Measurements from ENCODE around the gene NOS1AP. TPM values are rescaled to one million over a fixed set of nuclear protein-coding genes. Genes with fewer than 3 reads are reported as not detected.

Gene NOS1AP
- total and polyA plus RNA-seq, 2 donors from 2014 or later = 0.47 to 10.7 TPM

DNA sequence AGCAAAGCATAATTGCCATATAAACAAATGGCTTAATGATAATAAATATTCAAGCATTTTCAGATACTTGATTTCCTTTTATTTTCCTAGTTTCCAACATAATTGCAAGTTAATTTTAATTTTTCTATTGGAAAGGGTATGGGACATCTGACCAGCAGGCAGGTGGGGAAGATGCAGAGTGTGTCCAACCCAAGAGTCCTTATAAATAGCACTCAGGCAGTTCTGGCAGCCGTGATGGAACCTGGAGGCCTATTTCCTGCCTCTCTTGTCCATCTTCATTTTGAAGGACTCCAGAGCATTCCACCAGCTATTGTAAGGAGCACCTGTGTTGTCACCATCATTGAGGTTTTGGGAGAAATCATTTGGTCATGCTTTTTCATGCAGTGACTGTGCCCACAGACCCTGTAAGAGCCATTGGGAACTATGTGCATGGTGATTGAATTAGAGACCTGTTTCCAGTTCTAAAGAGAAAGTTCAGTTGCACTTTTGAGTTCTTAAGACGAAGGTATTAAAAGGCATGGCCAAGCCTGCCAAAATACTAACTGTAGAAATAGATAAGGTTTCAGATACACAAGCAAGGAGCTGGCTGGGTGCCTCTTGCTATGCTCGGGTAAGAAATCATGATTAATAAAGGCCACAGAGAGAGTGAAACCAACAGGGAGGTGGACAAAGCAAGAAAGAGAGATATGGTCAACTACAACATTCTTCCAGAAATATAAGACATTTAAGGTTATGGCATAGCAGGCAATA is 214.9 kb downstream of the NOS1AP start:
- FAIRE-seq = no peak
- Histone ChIP-seq H3K36me3 (ENCODE audit: control insufficient read depth in 2 of 3, insufficient read depth in 3 of 3, low read length in 3 of 3) (no peaks in the 10 kb centered on the region), H3K27ac (ENCODE audit: low read depth in 2 of 2, low read length in 2 of 2) (peak overlapping the region; percentile 66 to 75), H3K27me3 (ENCODE audit: control insufficient read depth, insufficient read depth, low read length) (no peaks in the 10 kb centered on the region), H3K9me3 (ENCODE audit: control insufficient read depth in 2 of 3, insufficient read depth in 1 of 3, low read length in 3 of 3) (no peaks in the 10 kb centered on the region), H3K4me3 (ENCODE audit: low read length in 3 of 3) (peak overlapping the region in 1 of 3 donors; percentile 4), H3K4me1 (ENCODE audit: control insufficient read depth in 2 of 3, insufficient read depth in 2 of 3, low read depth in 1 of 3, low read length in 3 of 3) (peaks cover 0 to 21% (median 6%) of the 10 kb centered on the region in 3 donors), H3K9ac (ENCODE audit: low read length in 3 of 3) (peak overlapping the region in 1 of 3 donors; percentile 36)
- intact Hi-C loops (cut with DNase I) = no loop called here
- no peak for DNase-seq
- TF ChIP-seq, protein P1, sequence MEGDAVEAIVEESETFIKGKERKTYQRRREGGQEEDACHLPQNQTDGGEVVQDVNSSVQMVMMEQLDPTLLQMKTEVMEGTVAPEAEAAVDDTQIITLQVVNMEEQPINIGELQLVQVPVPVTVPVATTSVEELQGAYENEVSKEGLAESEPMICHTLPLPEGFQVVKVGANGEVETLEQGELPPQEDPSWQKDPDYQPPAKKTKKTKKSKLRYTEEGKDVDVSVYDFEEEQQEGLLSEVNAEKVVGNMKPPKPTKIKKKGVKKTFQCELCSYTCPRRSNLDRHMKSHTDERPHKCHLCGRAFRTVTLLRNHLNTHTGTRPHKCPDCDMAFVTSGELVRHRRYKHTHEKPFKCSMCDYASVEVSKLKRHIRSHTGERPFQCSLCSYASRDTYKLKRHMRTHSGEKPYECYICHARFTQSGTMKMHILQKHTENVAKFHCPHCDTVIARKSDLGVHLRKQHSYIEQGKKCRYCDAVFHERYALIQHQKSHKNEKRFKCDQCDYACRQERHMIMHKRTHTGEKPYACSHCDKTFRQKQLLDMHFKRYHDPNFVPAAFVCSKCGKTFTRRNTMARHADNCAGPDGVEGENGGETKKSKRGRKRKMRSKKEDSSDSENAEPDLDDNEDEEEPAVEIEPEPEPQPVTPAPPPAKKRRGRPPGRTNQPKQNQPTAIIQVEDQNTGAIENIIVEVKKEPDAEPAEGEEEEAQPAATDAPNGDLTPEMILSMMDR (IDR thresholded peaks at IDR 0.05; ENCODE audit: borderline replicate concordance, extremely low read depth, insufficient read depth) = no peak

DNA sequence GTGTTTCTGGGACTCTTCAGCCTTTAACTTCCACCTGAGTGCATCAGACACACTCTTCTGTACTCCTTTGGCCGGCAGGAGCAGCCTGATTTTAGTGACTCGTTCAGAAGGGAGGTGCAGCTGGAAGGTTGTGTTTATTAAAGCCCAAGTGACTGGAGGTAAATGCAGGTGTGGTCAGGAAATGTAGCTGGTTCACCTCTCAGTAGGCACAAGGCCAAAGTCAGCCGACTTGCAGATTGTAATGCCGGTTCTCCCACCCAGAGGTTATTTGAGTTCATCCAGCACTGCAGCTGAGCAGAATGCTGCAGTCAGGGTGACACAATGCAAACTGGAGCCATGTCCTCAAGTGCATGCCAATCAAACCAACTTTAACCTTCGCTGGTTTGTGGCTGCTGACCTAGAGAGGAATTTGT is 215.7 kb downstream of the NOS1AP start:
- TF ChIP-seq, protein P1 (IDR thresholded peaks at IDR 0.05; ENCODE audit: borderline replicate concordance, extremely low read depth, insufficient read depth) = no peak
- Histone ChIP-seq H3K4me1 (ENCODE audit: control insufficient read depth in 2 of 3, insufficient read depth in 2 of 3, low read depth in 1 of 3, low read length in 3 of 3) (peaks cover 0 to 21% (median 6%) of the 10 kb centered on the region in 3 donors), H3K27me3 (ENCODE audit: control insufficient read depth, insufficient read depth, low read length) (no peaks in the 10 kb centered on the region), H3K27ac (ENCODE audit: low read depth in 2 of 2, low read length in 2 of 2) (peak overlapping the region; percentile 66 to 75), H3K9me3 (ENCODE audit: control insufficient read depth in 2 of 3, insufficient read depth in 1 of 3, low read length in 3 of 3) (no peaks in the 10 kb centered on the region), H3K36me3 (ENCODE audit: control insufficient read depth in 2 of 3, insufficient read depth in 3 of 3, low read length in 3 of 3) (no peaks in the 10 kb centered on the region), H3K9ac (ENCODE audit: low read length in 3 of 3) (peak overlapping the region in 1 of 3 donors; percentile 36), H3K4me3 (ENCODE audit: low read length in 3 of 3) (peak overlapping the region in 1 of 3 donors; percentile 4)
- DNase-seq (peak; percentile 51 to 87 (median 79)), FAIRE-seq (no peak)
- intact Hi-C loops (cut with DNase I) = no loop called here

DNA sequence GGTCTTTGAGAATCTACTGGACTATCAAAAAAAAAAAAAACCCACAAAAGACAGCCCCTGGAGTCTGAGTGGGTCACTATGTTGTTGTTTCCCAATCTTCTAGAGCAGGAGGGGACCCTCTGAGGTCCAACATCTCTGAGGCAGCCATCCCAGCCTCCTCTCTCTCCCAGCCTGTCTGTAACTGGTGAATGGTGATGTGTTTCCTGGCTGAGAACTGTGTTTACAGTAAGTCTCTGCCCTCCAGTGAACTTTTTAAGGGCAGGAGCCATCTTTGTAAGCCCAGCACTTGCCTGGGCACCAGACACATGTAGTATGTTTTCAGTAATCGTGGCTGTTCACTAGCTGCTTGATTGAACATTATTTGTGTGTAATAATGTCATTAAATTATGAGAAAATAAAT is 221.5 kb downstream of the NOS1AP start:
- FAIRE-seq = no peak
- no peak for DNase-seq
- TF ChIP-seq, protein P1 (IDR thresholded peaks at IDR 0.05; ENCODE audit: borderline replicate concordance, extremely low read depth, insufficient read depth) = no peak

More for the DNA sequence above, 221.5 kb downstream of the NOS1AP start:
- no peaks in the 10 kb centered on the region for H3K36me3 ChIP-seq (ENCODE audit: control insufficient read depth in 2 of 3, insufficient read depth in 3 of 3, low read length in 3 of 3)
- peaks cover 0 to 6% (median 0%) of the 10 kb centered on the region in 3 donors for H3K4me1 ChIP-seq (ENCODE audit: control insufficient read depth in 2 of 3, insufficient read depth in 2 of 3, low read depth in 1 of 3, low read length in 3 of 3)
- no peaks in the 10 kb centered on the region for H3K9me3 ChIP-seq (ENCODE audit: control insufficient read depth in 2 of 3, insufficient read depth in 1 of 3, low read length in 3 of 3)
- no peak overlapping the region for H3K9ac ChIP-seq (ENCODE audit: low read length in 3 of 3)
- no peaks in the 10 kb centered on the region for H3K27me3 ChIP-seq (ENCODE audit: control insufficient read depth, insufficient read depth, low read length)
- intact Hi-C loops (cut with DNase I) = no loop called here
- no peak overlapping the region for H3K4me3 ChIP-seq (ENCODE audit: low read length in 3 of 3)
- no peak overlapping the region for H3K27ac ChIP-seq (ENCODE audit: low read depth in 2 of 2, low read length in 2 of 2)
